Astrocyte (in vitro differentiated cells and primary cell): ENCODE measurements around the gene ZIC4. TPM values are rescaled to one million over a fixed set of nuclear protein-coding genes. Genes with fewer than 3 reads are reported as not detected.

Experiments used
- DNase-seq: peaks from one replicate; pipeline ENCODE4 v3.0.0-alpha.2; 2010; ENCODE audit warnings: low read depth
- FAIRE-seq: peaks from 2 replicates; lab custom pipeline; 2011; peaks lifted over from hg19 to GRCh38; lab: Jason Lieb, UNC
- H2AFZ ChIP-seq: 2 replicates; pipeline ENCODE4 v1.6.0; 2012; ENCODE audit warnings: low read depth, low read length, inconsistent platforms
- H3K27ac ChIP-seq: 2 replicates; pipeline ENCODE4 v1.5.1; 2011; ENCODE audit warnings: low read depth, low read length, inconsistent platforms
- H3K27me3 ChIP-seq: 2 replicates; pipeline ENCODE4 v1.6.0; 2011; ENCODE audit warnings: low read length, inconsistent platforms; ENCODE audit not compliant: insufficient read depth
- H3K36me3 ChIP-seq: 2 replicates; pipeline ENCODE4 v1.5.1; 2011; ENCODE audit warnings: low read length, inconsistent platforms; ENCODE audit not compliant: insufficient read depth
- H3K4me1 ChIP-seq: 2 replicates; pipeline ENCODE4 v1.5.1; 2011; ENCODE audit warnings: low read length, inconsistent platforms; ENCODE audit not compliant: insufficient read depth
- H3K4me2 ChIP-seq: 2 replicates; pipeline ENCODE4 v1.6.0; 2012; ENCODE audit warnings: low read length, inconsistent platforms
- H3K4me3 ChIP-seq: 2 replicates; pipeline ENCODE4 v1.5.1; 2011; ENCODE audit warnings: low read depth, mild to moderate bottlenecking, low read length, inconsistent platforms; ENCODE audit not compliant: insufficient read depth
- H3K79me2 ChIP-seq: 2 replicates; pipeline ENCODE4 v1.6.0; 2012; ENCODE audit warnings: mild to moderate bottlenecking, low read length, inconsistent platforms; ENCODE audit not compliant: insufficient read depth
- H3K9ac ChIP-seq: 2 replicates; pipeline ENCODE4 v1.6.0; 2012; ENCODE audit warnings: mild to moderate bottlenecking, low read length, inconsistent platforms
- H3K9me3 ChIP-seq: 2 replicates; pipeline ENCODE4 v1.5.1; 2012; ENCODE audit warnings: low read depth, mild to moderate bottlenecking, low read length, inconsistent platforms; ENCODE audit not compliant: insufficient read depth
- H4K20me1 ChIP-seq: 2 replicates; pipeline ENCODE4 v1.6.0; 2012; ENCODE audit warnings: low read length, inconsistent platforms; ENCODE audit not compliant: insufficient read depth
- H3K27ac Mint-ChIP-seq: one replicate; pipeline ENCODE4 v1.8.0; 2021; ENCODE audit warnings: mild to moderate bottlenecking, mixed read lengths; ENCODE audit not compliant: unreplicated experiment
- H3K27me3 Mint-ChIP-seq: one replicate; pipeline ENCODE4 v1.8.0; 2021; ENCODE audit warnings: low read depth, mixed read lengths; ENCODE audit not compliant: unreplicated experiment
- H3K36me3 Mint-ChIP-seq: one replicate; pipeline ENCODE4 v1.8.0; 2021; ENCODE audit warnings: low read depth, mixed read lengths; ENCODE audit not compliant: unreplicated experiment
- H3K4me1 Mint-ChIP-seq: one replicate; pipeline ENCODE4 v1.8.0; 2021; ENCODE audit warnings: low read depth, mixed read lengths; ENCODE audit not compliant: unreplicated experiment
- H3K4me3 Mint-ChIP-seq: one replicate; pipeline ENCODE4 v1.8.0; 2021; ENCODE audit warnings: mild to moderate bottlenecking, moderate library complexity, mixed read lengths; ENCODE audit not compliant: unreplicated experiment
- H3K9me3 Mint-ChIP-seq: one replicate; pipeline ENCODE4 v1.8.0; 2021; ENCODE audit warnings: mild to moderate bottlenecking, mixed read lengths; ENCODE audit not compliant: unreplicated experiment
- EZH2 ChIP-seq: IDR thresholded peaks from 2 replicates; pipeline ENCODE4 v1.6.1; 2012; ENCODE audit warnings: mild to moderate bottlenecking, low read length, inconsistent platforms; ENCODE audit not compliant: insufficient read depth
- total RNA-seq: library from RNA; stranded (reverse); gene quantifications from 2 replicates; pipeline ENCODE4 v1.2.1, GENCODE V29; 2021
- TF ChIP-seq, protein P1 (sequence below): IDR thresholded peaks from 2 replicates; pipeline ENCODE4 v1.5.1; 2011; ENCODE audit warnings: low read depth, mild to moderate bottlenecking, inconsistent platforms, low read length, moderate library complexity; ENCODE audit not compliant: insufficient read depth

The ZIC4 gene
- total RNA-seq, 1 donor from 2014 or later, result not detected

DNA sequence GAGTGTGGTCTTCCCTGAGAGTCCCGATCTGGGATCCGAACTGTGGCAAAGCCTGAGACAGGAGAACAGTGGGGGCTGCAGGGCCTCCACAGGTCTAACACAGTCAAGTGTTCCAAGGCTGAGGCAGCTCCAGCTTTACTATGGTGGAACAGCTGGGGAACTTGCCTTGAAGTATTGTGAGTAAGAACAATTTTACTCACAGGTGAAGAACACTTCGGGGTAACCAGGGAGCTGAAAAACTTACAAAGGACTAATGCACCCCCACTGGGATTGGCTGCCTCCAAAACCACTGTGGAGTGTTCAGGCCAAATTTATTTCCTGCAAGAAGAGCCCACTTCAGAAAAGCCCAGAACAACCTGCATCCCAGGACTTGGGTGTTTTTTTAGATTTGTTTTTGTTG, 25.4 kb downstream of the ZIC4 start:
- H3K36me3 ChIP-seq, result no peaks in the 10 kb centered on the region
- no peaks in the 10 kb centered on the region for H3K79me2 ChIP-seq
- no peaks in the 10 kb centered on the region for H3K36me3 Mint-ChIP-seq
- peaks cover 78% of the 10 kb centered on the region for H3K27me3 ChIP-seq
- H3K4me1 Mint-ChIP-seq, result no peaks in the 10 kb centered on the region
- no peak overlapping the region for H3K4me3 ChIP-seq
- H2AFZ ChIP-seq, result no peak overlapping the region
- H3K4me3 Mint-ChIP-seq, result no peak overlapping the region
- peaks cover 96% of the 10 kb centered on the region for H3K27me3 Mint-ChIP-seq
- H3K27ac ChIP-seq, result no peak overlapping the region
- DNase-seq, result no peak
- TF ChIP-seq, protein P1, sequence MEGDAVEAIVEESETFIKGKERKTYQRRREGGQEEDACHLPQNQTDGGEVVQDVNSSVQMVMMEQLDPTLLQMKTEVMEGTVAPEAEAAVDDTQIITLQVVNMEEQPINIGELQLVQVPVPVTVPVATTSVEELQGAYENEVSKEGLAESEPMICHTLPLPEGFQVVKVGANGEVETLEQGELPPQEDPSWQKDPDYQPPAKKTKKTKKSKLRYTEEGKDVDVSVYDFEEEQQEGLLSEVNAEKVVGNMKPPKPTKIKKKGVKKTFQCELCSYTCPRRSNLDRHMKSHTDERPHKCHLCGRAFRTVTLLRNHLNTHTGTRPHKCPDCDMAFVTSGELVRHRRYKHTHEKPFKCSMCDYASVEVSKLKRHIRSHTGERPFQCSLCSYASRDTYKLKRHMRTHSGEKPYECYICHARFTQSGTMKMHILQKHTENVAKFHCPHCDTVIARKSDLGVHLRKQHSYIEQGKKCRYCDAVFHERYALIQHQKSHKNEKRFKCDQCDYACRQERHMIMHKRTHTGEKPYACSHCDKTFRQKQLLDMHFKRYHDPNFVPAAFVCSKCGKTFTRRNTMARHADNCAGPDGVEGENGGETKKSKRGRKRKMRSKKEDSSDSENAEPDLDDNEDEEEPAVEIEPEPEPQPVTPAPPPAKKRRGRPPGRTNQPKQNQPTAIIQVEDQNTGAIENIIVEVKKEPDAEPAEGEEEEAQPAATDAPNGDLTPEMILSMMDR, result no peak
- no peak for TF ChIP-seq EZH2
- H3K27ac Mint-ChIP-seq, result peak overlapping the region; percentile 53
- H3K9ac ChIP-seq, result no peak overlapping the region
- FAIRE-seq, result no peak
- H3K4me2 ChIP-seq, result no peak overlapping the region
- peaks cover 9% of the 10 kb centered on the region for H3K9me3 Mint-ChIP-seq
- no peaks in the 10 kb centered on the region for H3K4me1 ChIP-seq
- H4K20me1 ChIP-seq, result no peaks in the 10 kb centered on the region
- H3K9me3 ChIP-seq, result peaks cover 9% of the 10 kb centered on the region

DNA sequence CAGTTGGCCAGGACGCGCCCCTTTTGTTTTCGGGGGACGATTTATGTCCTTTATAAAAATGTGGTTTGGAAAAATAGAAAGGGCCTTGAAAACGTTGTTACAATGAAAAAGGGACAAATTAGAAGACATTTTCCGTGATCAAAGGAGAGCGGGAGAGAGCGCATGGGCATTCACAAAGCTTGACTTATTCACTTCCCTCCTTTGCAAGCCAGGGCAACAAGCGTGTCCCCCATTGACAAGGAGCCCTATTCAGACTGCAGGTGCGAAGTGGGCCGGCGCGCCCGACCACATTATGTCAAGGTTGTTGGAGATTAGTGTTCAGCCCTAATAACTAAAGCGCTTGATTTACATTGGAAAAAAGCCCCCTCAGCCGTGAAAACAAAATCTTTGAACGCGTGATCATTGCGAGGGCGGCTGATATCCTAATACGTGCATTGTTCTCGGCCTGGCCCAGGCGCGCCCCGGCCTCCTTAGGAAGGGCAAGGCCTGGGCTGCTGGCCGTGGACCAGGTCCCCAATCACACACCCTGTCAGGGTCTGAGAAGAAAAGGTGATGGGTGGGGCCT, 25.9 kb downstream of the ZIC4 start:
- TF ChIP-seq, protein P1, result no peak
- TF ChIP-seq EZH2, result peak; percentile 40
- FAIRE-seq, result no peak
- H3K27me3 Mint-ChIP-seq, result peaks cover 95% of the 10 kb centered on the region
- no peaks in the 10 kb centered on the region for H3K79me2 ChIP-seq
- no peak overlapping the region for H2AFZ ChIP-seq
- DNase-seq, result no peak
- no peaks in the 10 kb centered on the region for H4K20me1 ChIP-seq
- no peak overlapping the region for H3K27ac ChIP-seq
- H3K4me1 Mint-ChIP-seq, result no peaks in the 10 kb centered on the region
- H3K4me3 ChIP-seq, result no peak overlapping the region
- no peak overlapping the region for H3K9ac ChIP-seq
- no peaks in the 10 kb centered on the region for H3K36me3 ChIP-seq
- no peak overlapping the region for H3K27ac Mint-ChIP-seq
- no peak overlapping the region for H3K4me2 ChIP-seq
- peaks cover 9% of the 10 kb centered on the region for H3K9me3 Mint-ChIP-seq
- no peak overlapping the region for H3K4me3 Mint-ChIP-seq
- H3K27me3 ChIP-seq, result peaks cover 73% of the 10 kb centered on the region
- no peaks in the 10 kb centered on the region for H3K4me1 ChIP-seq
- peaks cover 9% of the 10 kb centered on the region for H3K9me3 ChIP-seq
- H3K36me3 Mint-ChIP-seq, result no peaks in the 10 kb centered on the region

DNA sequence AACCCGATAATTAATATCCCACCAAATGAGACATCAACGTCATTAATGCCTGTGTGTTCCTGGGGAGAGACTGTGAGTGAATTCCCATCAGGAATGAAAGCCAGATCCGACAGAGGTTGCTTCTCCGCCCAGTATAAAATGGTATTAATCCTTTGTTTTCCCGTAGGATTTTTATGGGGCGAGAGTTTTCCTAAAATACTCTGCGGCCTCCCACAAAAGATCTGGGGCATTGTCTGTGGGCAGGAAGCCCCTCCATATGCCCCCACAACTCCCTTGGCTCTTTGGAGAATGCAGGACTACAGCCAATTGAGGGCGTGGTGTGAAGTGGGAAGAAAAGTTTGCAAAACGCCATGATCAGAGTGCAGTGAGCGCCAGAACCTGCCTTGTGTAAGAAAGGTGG, 26.7 kb downstream of the ZIC4 start:
- peaks cover 95% of the 10 kb centered on the region for H3K27me3 Mint-ChIP-seq
- H3K36me3 Mint-ChIP-seq, result no peaks in the 10 kb centered on the region
- H3K4me1 ChIP-seq, result no peaks in the 10 kb centered on the region
- H3K9ac ChIP-seq, result no peak overlapping the region
- no peak overlapping the region for H2AFZ ChIP-seq
- H3K4me3 ChIP-seq, result no peak overlapping the region
- no peaks in the 10 kb centered on the region for H4K20me1 ChIP-seq
- H3K27ac ChIP-seq, result no peak overlapping the region
- H3K9me3 ChIP-seq, result peaks cover 4% of the 10 kb centered on the region
- H3K36me3 ChIP-seq, result no peaks in the 10 kb centered on the region
- no peak for DNase-seq
- no peak overlapping the region for H3K4me3 Mint-ChIP-seq
- H3K9me3 Mint-ChIP-seq, result peaks cover 9% of the 10 kb centered on the region
- TF ChIP-seq, protein P1, result no peak
- TF ChIP-seq EZH2, result no peak
- peaks cover 66% of the 10 kb centered on the region for H3K27me3 ChIP-seq
- H3K27ac Mint-ChIP-seq, result no peak overlapping the region
- no peak for FAIRE-seq
- no peaks in the 10 kb centered on the region for H3K4me1 Mint-ChIP-seq
- H3K4me2 ChIP-seq, result no peak overlapping the region
- no peaks in the 10 kb centered on the region for H3K79me2 ChIP-seq
